Calu3 (cell line): Measurements from ENCODE around the gene MEST. TPM values are rescaled to one million over a fixed set of nuclear protein-coding genes. Genes with fewer than 3 reads are reported as not detected.
"Not testable (repeated sequence)": the region's sequence is repeated elsewhere in the genome, so short reads cannot be mapped to it uniquely, and the experiment has no call there.

Experiments
- BruUV-seq: library from RNA; stranded (reverse); fragments of 400-500 nt; replicated peaks from 2 replicates; lab custom pipeline; 2021; lab: Mats Ljungman, UMichigan
- CTCF ChIA-PET: fragments of 300-600 bp; sonication (Branson Sonifier 250); formaldehyde crosslinking; loops from one replicate; lab custom pipeline; 2022; ENCODE audit warnings: antibody characterized with exemption; lab: Charles Lee
- DNase-seq: peaks from one replicate; pipeline ENCODE4 v3.0.0; 2022
- H3K27ac Mint-ChIP-seq: one replicate; pipeline ENCODE4 v1.8.0; 2022; ENCODE audit warnings: mixed read lengths; ENCODE audit not compliant: unreplicated experiment
- H3K27me3 Mint-ChIP-seq: one replicate; pipeline ENCODE4 v1.8.0; 2022; ENCODE audit warnings: mixed read lengths; ENCODE audit not compliant: unreplicated experiment
- H3K36me3 Mint-ChIP-seq: one replicate; pipeline ENCODE4 v1.8.0; 2022; ENCODE audit warnings: mild to moderate bottlenecking, moderate library complexity, mixed read lengths; ENCODE audit not compliant: insufficient read depth, unreplicated experiment
- H3K4me1 Mint-ChIP-seq: one replicate; pipeline ENCODE4 v1.8.0; 2022; ENCODE audit warnings: mild to moderate bottlenecking, low read depth, mixed read lengths; ENCODE audit not compliant: unreplicated experiment
- H3K4me3 Mint-ChIP-seq: one replicate; pipeline ENCODE4 v1.8.0; 2022; ENCODE audit warnings: mild to moderate bottlenecking, low read depth, moderate library complexity, mixed read lengths; ENCODE audit not compliant: unreplicated experiment
- H3K9me3 Mint-ChIP-seq: one replicate; pipeline ENCODE4 v1.8.0; 2022; ENCODE audit warnings: low read depth, mixed read lengths; ENCODE audit not compliant: unreplicated experiment
- CTCF ChIP-seq: fragments of 200-600 bp; IDR thresholded peaks from one replicate; pipeline ENCODE4 v1.8.0; 2022; ENCODE audit warnings: antibody characterized with exemption; ENCODE audit not compliant: unreplicated experiment
- intact Hi-C: fragments of 100-400 bp; cut with micrococcal nuclease; formaldehyde crosslinking; loops from one replicate; pipeline ENCODE4 v1.10.0; 2022; ENCODE audit not compliant: unreplicated experiment
- total RNA-seq: library from RNA; stranded (reverse); gene quantifications from 2 replicates; pipeline ENCODE4 v1.2.3, GENCODE V29; 2022

MEST gene
- total RNA-seq, 1 experiment from 2014 or later: 62.6 TPM

GRCh38 chr7:130446259-130446658 is 45.6 kb upstream of the MEST start:
- no peak for TF ChIP-seq CTCF
- Mint-ChIP-seq H3K4me1 (peaks cover 10% of the 10 kb centered on the region), H3K4me3 (no peak overlapping the region), H3K9me3 (peaks cover 6% of the 10 kb centered on the region), H3K27ac (no peak overlapping the region), H3K27me3 (no peaks in the 10 kb centered on the region), H3K36me3 (peaks cover 6% of the 10 kb centered on the region)
- intact Hi-C loops: no loop called here
- CTCF ChIA-PET: no interaction called here
- DNase-seq: no peak
- no TSS peak for BruUV-seq

GRCh38 chr7:130451344-130451743 is 40.5 kb upstream of the MEST start:
- intact Hi-C loops, DNase-seq, H3K36me3 Mint-ChIP-seq, H3K4me3 Mint-ChIP-seq, BruUV-seq, H3K27ac Mint-ChIP-seq, H3K9me3 Mint-ChIP-seq, H3K4me1 Mint-ChIP-seq: not testable (repeated sequence)
- peaks cover 28% of the 10 kb centered on the region for H3K27me3 Mint-ChIP-seq
- CTCF ChIA-PET: interaction anchor here (0.7 kb wide), 1 partner anchor 1230 kb away, joined by 4 read pairs; no protein-coding TSS in a partner anchor

GRCh38 chr7:130452951-130453350 is 38.9 kb upstream of the MEST start:
- no TSS peak for BruUV-seq
- Mint-ChIP-seq H3K27me3 (peaks cover 28% of the 10 kb centered on the region), H3K27ac (no peak overlapping the region), H3K9me3 (peaks cover 3% of the 10 kb centered on the region), H3K36me3 (no peaks in the 10 kb centered on the region), H3K4me1 (no peaks in the 10 kb centered on the region), H3K4me3 (no peak overlapping the region)
- no peak for DNase-seq
- no peak for TF ChIP-seq CTCF
- CTCF ChIA-PET: interaction anchor here (0.6 to 1.0 kb wide), 2 partner anchors 12 to 116 kb away, joined by 3 to 4 read pairs; partner anchors contain the start of gene CEP41
- intact Hi-C loops: no loop called here

DNA sequence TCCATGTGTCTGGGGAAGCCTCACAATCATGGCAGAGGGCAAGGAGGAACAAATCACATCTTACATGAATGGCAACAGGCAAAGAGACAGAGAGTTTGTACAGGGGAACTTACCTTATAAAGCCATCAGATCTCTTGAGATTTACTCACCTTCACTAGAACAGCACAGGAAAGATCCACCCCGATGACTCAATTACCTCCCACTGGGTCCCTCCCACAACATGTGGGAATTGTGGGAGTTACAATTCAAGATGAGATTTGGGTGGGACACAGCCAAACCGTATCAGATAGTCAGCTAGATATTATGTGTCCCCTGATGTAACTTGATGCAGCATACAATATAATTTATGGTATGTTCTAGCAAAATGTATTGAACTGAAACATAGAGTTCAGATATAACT is 36.9 kb upstream of the MEST start:
- CTCF ChIA-PET: no interaction called here
- no peak for TF ChIP-seq CTCF
- BruUV-seq: no TSS peak
- H3K27ac Mint-ChIP-seq: no peak overlapping the region
- no peak overlapping the region for H3K4me3 Mint-ChIP-seq
- peaks cover 28% of the 10 kb centered on the region for H3K27me3 Mint-ChIP-seq
- DNase-seq: no peak
- intact Hi-C loops: no loop called here
- H3K9me3 Mint-ChIP-seq: peaks cover 2% of the 10 kb centered on the region
- H3K36me3 Mint-ChIP-seq: no peaks in the 10 kb centered on the region
- H3K4me1 Mint-ChIP-seq: no peaks in the 10 kb centered on the region

DNA sequence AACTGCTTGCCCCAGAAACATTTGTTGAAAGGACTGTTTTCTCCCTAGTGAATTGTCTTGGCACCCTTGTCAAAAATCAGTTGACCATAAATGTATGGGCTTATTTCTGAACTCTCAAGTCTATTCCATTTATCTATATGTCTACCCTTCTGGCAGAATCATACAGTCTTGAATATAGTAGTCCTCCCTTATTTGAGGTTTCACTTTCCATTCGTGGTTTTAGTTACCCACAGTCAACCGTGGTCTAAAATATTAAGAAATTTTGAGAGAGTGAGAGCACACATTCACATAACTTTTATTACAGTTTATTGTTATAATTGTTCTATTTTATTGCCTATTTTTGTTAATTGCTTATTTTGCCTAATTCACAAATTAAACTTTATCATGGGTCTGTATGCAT is 33.6 kb upstream of the MEST start:
- Mint-ChIP-seq H3K4me1 (no peaks in the 10 kb centered on the region), H3K27ac (no peak overlapping the region), H3K4me3 (no peak overlapping the region), H3K36me3 (no peaks in the 10 kb centered on the region), H3K27me3 (peaks cover 38% of the 10 kb centered on the region), H3K9me3 (peaks cover 2% of the 10 kb centered on the region)
- CTCF ChIA-PET: interaction anchor here (0.6 kb wide), 1 partner anchor 163 kb away, joined by 3 read pairs; no protein-coding TSS in a partner anchor
- DNase-seq: no peak
- intact Hi-C loops: no loop called here
- BruUV-seq: no TSS peak
- no peak for TF ChIP-seq CTCF
